Measurements from ENCODE around the gene NUSAP1. TPM values are rescaled to one million over a fixed set of nuclear protein-coding genes. Genes with fewer than 3 reads are reported as not detected.

The NUSAP1 gene
- total RNA-seq, 1 experiment from 2014 or later: 146 TPM

GRCh38 chr15:41411441-41411840 is 78.8 kb downstream of the NUSAP1 start:
- Histone ChIP-seq H3K4me2 (ENCODE audit: low read length) (no peak overlapping the region), H3K4me1 (ENCODE audit: control insufficient read depth in 1 of 2, insufficient read depth in 2 of 2, low read length in 2 of 2) (peaks cover 2 to 5% of the 10 kb centered on the region in 2 experiments; a peak in 1 of 4 replicates), H3K27ac (ENCODE audit: low read depth, low read length) (no peak overlapping the region), H3K4me3 (replicated peaks in 1 of 2; ENCODE audit: low read depth in 1 of 2, low read length in 2 of 2) (no peak overlapping the region), H3K9me3 (ENCODE audit: control insufficient read depth in 1 of 2, insufficient read depth in 1 of 2, low read depth in 1 of 2, low read length in 2 of 2) (no peaks in the 10 kb centered on the region), H2AFZ (ENCODE audit: low read depth, low read length, poor library complexity, severe bottlenecking) (no peak overlapping the region), H3K36me3 (ENCODE audit: control insufficient read depth in 1 of 2, insufficient read depth in 2 of 2, low read length in 2 of 2) (no peaks in the 10 kb centered on the region), H3K79me2 (ENCODE audit: insufficient read depth, low read length) (peaks cover 10% of the 10 kb centered on the region), H3K27me3 (ENCODE audit: insufficient read depth, low read length) (no peaks in the 10 kb centered on the region), H3K9me2 (ENCODE audit: insufficient read depth) (no peaks in the 10 kb centered on the region), H4K20me1 (ENCODE audit: insufficient read depth) (no peaks in the 10 kb centered on the region), H3K9ac (ENCODE audit: low read length) (no peak overlapping the region)
- ChIA-PET POLR2A (no interaction called here), RAD21 (ENCODE audit: low non-redundant PET in 1 of 2, low total read pairs in 2 of 2, uncharacterized antibody in 2 of 2, unreplicated experiment in 2 of 2) (no interaction called here), CTCF (no interaction called here)
- TF ChIP-seq YY1 (IDR thresholded peaks at IDR 0.05; ENCODE audit: extremely low read depth, insufficient replicate concordance, low read depth, low read length): no peak
- TF ChIP-seq JUND (IDR thresholded peaks at IDR 0.05): no peak
- TF ChIP-seq RAD21 (IDR thresholded peaks at IDR 0.05; ENCODE audit: low read depth): no peak
- TF ChIP-seq REST (IDR thresholded peaks at IDR 0.05; ENCODE audit: low read depth): no peak
- TF ChIP-seq SIN3A (IDR thresholded peaks at IDR 0.05; ENCODE audit: low read depth): no peak
- TF ChIP-seq POLR2AphosphoS5 (IDR thresholded peaks at IDR 0.05; ENCODE audit: low read depth, low read length): no peak
- BruUV-seq (replicated peaks): no TSS peak
- intact Hi-C loops (cut with micrococcal nuclease): no loop called here
- no peak for DNase-seq (ENCODE audit: low read depth, low spot score)
- no peak for ATAC-seq

Measured in HCT116 (cell line).